Activated CD8-positive, alpha-beta memory T cell treated with anti-CD3 and anti-CD28 coated beads, Interleukin-2, amount 50 U/mL, for 4 hours (primary cell): ENCODE measurements around the gene IDNK.
"Not testable (repeated sequence)": the region's sequence is repeated elsewhere in the genome, so short reads cannot be mapped to it uniquely, and the experiment has no call there.

ENCODE experiments used
- DNase-seq: peaks from one replicate; pipeline ENCODE4 v3.0.0-alpha.2; 2020

The IDNK gene

GRCh38 chr9:83622939-83623678, at the start of gene IDNK:
IDNK (plus strand) TSS chr9:83623143; CDS start chr9:83623172, 29 bp downstream.
- peak; percentile 60 for DNase-seq

DNA sequence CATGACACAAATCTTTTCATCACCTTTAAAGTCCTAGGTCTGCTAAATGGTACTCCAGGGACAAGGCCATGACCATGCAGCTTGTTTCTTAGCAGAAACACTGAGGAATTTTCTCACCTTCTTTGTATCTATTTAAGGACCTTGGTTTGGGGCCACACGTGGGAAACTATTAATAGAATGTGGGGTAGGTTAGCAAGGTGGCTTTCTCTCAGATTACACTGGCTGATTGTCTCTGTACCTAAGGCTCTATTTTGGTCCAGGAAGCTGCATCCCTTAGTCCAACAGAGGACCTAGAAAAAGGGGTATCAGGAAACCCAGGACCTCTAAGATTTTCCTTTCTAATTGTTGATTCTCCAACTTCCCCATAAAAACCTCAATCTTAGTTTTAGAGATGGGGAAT, 48.5 kb upstream of the IDNK start:
- DNase-seq, result no peak

DNA sequence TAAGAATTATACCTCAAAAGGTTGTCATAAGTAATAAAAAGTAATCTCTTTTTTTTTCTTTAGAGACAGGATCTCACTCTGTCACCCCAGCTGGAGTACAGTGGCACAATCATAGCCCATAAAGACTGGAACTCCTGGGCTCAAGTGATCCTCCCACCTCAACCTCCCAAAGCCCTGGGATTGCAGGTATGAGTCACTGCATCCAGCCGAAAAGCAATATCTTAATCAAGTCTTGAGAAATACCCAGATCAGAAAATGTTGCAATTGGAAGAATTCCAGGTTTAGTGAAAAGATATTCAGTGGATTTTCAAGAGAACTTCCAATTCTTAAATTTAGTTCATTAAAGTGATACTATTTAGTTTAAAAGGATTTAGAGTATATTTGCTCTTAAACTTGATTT, 40.9 kb upstream of the IDNK start:
- no peak for DNase-seq

DNA sequence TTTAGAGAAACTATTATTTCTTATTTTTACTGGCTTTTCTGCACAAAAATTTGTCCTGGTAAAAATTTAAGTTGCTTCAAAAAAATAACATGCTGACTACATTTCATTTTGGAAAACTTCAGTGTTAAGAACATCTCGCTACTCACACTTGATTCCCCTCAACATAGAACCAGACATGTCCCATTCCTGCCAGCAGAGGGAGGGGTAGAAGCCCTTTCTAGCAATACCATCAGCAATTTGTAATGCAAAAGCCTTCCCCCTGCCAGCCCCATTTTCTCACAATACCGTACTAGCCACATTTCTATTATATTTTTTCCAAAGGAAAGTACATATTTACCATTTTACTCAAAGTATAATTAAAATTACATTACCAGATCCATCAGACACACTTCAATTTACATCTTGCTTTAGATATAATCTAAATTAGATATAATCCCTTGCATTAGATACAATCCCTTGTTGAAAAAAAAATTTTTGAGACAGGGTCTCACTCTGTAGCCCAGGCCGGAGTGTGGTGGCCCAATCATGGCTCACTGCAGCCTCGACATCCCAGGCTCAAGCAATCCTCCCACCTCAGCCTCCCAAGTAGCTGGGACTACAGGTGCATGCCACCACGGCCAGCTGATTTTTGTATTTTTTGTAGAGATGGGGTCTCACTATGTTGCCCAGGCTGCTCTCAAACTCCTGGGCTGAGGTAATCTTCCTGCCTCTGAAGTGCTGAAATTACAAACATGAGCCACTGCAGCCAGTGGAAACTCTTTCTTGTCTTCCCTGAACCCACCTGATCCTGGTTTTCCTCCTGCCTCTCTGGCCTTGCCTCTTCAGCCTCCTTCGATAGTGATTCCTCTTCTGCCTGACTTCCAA, 39.6 kb upstream of the IDNK start:
- DNase-seq, result peak; percentile 24

- DNase-seq, result no peak
Observed at GRCh38 chr9:83584995-83585394, 37.9 kb upstream of the IDNK start.

- no peak for DNase-seq
Observed at GRCh38 chr9:83588256-83588655, 34.7 kb upstream of the IDNK start.

- DNase-seq, result peak; percentile 28
Observed at GRCh38 chr9:83596899-83597504, 25.9 kb upstream of the IDNK start.

DNA sequence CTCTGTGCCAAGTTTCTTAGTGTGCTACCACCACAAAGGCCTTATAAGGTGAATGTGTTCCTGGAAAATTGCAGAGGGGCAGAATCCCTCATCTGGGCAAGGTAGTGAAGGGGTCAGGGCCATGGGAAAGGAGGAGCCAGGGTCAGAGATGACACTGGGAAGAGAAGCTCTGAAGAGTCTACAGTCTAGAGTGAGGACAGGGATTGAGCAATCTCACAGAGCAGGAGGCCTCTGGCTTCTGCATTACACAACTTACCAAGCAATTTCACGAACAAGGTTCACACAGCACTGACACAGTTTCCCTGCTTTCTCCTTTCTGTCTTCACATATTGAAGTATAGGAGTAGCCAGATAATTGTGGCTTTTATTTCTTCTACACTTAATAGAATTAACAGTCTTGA, 24.5 kb upstream of the IDNK start:
- no peak for DNase-seq

DNA sequence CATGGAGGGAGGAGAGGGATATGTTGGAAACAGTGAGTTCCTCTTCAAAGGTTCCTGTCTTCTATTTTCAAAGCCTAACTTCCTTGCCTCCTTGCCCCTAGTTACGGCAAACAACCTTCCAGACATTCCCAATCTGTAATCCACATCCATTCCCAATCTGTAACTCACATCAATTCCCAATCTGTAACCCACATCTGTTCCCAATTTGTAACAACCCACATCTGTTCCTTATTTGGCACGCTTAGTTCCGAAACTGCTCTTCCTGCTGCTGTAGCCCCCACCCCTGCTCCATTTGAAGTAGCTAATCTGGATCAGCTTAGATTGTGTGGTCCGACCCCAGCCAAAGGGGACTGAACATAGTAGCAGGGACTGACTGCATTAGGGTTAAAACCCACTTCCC, 23.9 kb upstream of the IDNK start:
- DNase-seq, result no peak

DNA sequence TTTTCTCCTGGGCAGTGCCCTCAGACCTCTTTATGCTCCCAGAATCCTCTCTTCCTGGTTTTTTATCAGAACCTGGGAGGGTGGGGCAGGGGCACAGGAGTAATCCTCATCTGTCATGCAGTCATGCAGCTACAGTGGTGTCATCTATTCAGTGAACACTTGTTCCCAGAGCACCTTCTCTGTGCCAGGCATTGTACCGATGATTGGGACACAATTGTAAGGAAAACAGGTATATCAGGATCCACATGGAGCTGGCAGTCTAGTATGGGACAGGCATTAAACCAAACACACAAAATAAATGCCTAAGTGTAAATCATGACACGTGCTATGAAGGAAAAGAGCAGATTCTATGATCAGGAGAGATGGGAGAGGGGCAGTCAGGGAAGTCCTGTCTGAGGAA, 21.5 kb upstream of the IDNK start:
- DNase-seq, result no peak

- not testable (repeated sequence) for DNase-seq
Observed at GRCh38 chr9:83607620-83608019, 15.3 kb upstream of the IDNK start.

DNA sequence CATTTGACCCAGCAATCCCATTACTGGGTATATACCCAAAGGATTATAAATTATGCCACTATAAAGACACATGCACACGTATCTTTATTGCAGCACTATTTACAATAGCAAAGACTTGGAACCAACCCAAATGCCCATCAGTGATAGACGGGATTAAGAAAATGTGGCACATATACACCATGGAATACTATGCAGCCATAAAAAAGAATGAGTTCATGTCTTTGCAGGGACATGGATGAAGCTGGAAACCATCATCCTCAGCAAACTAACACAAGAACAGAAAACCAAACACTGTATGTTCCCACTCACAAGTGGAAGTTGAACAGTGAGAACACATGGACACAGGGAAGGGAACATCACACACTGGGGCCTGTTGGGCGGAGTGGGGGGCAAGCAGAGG, 9.6 kb upstream of the IDNK start:
- not testable (repeated sequence) for DNase-seq

GRCh38 chr9:83617299-83617698, 5.6 kb upstream of the IDNK start:
- no peak for DNase-seq

DNA sequence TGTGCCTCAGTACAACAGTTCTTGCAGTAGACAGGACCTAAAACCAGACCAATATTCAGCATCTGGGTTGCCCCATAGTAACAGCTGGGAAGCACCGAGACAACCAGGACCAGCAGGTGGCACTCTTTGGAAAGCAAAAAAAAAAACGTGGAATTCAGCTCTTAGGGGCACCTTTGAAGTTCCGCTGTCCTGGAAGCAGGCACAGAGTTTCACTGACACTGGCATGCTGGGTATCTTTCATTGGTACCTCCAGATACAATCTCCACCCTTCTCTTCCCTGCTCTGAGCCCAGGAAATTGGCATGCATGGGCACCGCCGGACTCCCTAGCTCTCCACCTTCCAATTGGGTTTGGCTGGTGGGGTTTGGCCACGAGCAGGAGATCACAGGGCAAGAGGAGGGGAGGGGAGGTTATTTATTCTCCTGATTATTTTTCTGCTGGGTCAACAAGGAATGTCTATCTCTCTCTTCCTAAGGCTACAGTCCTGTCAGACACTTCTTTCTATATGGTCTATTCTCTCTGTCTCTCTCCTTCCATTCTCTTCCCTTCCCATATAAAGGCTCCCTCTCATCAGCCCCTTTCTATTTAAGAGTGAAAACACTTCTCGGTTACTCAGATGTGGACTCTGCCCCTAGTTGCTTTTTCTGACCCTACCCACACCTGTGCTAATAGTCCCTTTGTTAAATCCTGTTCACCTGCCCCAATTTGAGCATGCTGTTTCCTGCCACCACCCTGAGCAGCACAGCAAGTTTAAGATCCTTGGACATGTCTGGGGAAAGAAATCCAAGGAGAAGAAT, 1.9 kb upstream of the IDNK start:
- DNase-seq, result peak; percentile 37

DNA sequence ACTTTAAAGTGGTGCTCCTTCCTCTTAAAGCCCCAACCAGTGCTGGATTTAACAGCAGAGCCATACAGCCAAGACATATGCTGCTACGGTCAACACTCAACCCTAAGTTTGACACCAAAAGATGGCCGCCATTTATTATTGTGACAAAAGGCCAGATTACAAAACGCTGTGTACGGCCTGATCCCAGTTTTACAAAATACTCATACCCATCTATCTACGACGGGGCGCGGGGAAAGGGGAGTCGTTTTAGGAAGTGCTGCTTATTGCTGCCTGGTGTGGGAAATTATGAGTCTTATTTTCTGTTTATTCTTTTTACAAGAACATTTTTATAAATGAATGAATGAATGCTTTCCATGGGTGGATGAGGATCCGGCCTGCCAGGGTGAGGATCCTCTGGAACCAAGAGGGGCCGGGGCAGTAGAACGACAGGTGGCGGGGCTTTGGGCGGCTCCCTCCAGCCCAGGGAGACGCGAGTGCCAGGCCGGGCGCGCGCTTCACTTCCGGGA, 457 bp upstream of the IDNK start:
- no peak for DNase-seq

DNA sequence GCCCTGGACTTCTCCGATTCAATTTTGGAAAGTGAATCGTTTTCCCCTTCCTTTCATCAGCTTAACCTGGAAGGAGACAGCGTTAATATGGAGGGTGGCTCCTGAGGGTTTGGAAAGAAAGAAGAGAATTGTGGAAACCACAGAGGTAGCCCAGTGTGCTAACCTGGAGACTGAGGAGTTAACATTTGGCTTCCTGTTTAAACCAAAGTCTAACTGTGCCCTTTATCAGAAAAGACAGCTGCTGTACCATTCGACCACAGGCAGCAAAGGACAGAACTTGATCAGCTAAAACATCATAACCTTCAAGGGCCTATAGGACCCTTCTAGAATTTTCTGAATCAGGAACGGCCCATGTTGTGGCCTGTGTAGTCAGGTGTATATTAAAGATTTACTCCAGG, 735 bp downstream of the IDNK start:
- no peak for DNase-seq

GRCh38 chr9:83625178-83625577, 2.2 kb downstream of the IDNK start:
- no peak for DNase-seq

DNA sequence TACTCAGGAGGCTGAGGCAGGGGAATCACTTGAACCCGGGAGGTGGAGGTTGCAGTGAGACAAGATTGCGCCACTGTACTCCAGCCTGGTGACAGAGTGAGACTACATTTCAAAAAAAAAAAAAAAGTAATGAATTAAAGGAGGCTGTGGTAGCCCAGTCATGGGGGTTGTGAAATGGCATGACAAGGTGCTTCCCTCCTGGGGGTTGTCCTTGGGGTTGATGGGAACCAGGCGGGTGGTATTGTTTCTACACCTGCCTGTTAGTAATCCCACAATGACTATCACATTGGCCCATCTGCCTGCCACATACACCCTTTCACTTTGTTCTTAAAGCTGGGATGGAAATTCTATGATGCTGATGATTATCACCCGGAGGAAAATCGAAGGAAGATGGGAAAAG, 5.6 kb downstream of the IDNK start:
- DNase-seq, result no peak

GRCh38 chr9:83629433-83630104, 6.6 kb downstream of the IDNK start:
- no peak for DNase-seq

DNA sequence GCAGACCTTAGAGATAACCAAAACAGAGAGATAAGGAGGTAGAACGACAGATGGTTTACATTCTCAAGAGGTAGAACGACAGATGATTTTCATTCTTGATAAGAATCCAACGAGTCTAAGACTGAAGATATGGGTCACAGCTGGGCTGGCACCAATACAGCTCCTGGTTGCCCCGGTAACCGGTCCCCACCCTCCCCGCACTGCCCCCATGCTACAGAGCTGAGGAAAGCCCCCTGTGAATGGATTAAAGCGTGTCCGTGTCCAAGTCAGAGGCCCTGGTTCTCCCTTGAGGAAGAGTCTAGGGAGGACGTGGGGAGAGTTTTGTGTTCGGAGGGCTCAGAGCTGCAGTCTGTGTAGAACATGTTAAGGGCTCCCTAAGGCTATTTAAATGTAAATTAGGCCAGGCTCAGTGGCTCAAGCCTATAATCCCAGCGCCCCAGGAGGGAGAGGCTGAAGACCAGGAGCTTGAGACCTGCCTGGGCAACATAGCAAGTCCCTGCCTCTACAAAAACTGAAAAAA, 8.1 kb downstream of the IDNK start:
- DNase-seq, result no peak

GRCh38 chr9:83633255-83633654, 10.3 kb downstream of the IDNK start:
- DNase-seq, result no peak

- DNase-seq, result no peak
Observed at GRCh38 chr9:83633676-83634075, 10.7 kb downstream of the IDNK start.
